ENCODE data around the gene PRTFDC1.

PRTFDC1 gene

DNA sequence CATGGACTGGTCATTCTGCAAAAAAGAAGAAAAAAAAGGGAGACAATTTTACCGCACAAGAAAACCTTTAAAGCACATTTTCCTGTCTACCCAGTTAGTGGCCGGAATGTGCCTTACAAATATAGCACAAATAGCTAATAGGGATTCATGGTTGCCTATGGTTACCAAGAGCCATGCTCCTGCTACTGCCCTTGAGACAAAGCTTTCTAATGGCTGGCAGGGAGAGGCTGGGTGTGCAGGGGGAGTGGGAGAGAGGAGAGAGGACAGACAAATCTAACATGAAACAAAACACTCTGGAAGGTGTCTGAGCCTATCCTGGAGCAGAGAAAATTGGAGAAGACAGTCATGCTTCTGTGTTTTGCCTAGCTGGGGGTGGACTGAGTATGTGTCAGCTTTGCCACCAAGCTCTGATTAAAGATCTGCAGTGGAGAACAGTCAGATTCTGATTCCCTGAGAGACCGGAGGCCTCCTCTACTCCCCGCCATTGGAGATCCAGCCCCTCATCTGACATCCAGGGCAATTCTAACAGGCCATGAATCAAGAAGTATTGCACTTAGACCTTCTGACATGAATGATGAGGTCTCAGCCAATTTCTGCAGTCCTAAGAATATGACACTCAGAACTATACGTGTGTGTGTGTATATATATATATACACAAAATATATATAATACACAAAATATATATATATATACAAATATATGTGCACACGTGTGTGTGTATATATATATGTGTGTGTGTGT, 80.2 kb downstream of the PRTFDC1 start:
- DNase-seq (ENCODE audit: low read depth) = no peak
- TF ChIP-seq, protein P1, sequence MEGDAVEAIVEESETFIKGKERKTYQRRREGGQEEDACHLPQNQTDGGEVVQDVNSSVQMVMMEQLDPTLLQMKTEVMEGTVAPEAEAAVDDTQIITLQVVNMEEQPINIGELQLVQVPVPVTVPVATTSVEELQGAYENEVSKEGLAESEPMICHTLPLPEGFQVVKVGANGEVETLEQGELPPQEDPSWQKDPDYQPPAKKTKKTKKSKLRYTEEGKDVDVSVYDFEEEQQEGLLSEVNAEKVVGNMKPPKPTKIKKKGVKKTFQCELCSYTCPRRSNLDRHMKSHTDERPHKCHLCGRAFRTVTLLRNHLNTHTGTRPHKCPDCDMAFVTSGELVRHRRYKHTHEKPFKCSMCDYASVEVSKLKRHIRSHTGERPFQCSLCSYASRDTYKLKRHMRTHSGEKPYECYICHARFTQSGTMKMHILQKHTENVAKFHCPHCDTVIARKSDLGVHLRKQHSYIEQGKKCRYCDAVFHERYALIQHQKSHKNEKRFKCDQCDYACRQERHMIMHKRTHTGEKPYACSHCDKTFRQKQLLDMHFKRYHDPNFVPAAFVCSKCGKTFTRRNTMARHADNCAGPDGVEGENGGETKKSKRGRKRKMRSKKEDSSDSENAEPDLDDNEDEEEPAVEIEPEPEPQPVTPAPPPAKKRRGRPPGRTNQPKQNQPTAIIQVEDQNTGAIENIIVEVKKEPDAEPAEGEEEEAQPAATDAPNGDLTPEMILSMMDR (conservative IDR thresholded peaks at IDR 0.05; ENCODE audit: control insufficient read depth, insufficient read depth, low read depth, low read length) = no peak
- no peak overlapping the region for H3K4me3 ChIP-seq (ENCODE audit: control insufficient read depth, low read depth, low read length)

DNA sequence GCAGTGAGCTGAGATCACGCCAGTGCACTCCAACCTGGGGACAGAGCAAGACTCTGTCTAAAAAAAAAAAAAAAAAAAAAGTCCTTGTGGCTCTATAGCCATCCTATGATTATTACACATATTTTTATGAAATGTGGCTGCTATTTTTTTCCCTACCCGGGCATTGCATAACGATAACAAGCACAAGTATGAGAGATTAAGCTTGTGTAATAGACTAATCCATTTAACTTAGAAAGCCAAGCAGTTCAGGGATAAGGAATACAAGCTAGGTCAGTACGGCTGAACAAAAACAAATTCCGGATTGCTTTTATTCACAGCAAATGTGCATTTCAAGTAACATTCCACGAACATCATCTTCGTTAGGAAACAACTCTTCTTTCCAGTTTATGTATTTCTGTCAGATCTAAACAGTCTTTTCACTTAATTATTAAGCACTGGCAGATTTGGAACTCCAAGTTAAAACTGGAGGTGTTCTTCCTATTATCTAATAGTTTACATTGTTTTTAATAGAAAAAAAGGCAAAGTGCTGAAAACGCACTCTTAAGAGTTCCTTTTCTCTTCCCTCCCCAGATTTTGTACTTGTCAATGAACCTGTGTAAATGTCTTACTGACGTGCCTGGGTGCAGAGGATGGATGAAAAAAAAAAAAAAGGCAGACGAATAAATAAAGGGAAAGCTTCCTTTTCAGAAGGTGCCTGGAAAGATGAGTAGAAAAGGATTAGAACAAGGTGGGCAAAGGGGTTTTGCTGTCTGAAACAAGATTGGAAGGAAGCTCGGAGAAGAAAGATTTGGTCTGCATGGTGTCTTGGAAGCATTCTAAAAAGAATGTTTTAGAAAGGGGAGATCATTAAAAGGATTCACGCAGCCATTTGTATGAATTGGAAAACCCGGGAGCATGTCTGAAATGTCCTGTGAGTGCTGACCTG, 81.1 kb downstream of the PRTFDC1 start:
- TF ChIP-seq, protein P1 (conservative IDR thresholded peaks at IDR 0.05; ENCODE audit: control insufficient read depth, insufficient read depth, low read depth, low read length) = no peak
- no peak for DNase-seq (ENCODE audit: low read depth)
- H3K4me3 ChIP-seq (ENCODE audit: control insufficient read depth, low read depth, low read length) = no peak overlapping the region

DNA sequence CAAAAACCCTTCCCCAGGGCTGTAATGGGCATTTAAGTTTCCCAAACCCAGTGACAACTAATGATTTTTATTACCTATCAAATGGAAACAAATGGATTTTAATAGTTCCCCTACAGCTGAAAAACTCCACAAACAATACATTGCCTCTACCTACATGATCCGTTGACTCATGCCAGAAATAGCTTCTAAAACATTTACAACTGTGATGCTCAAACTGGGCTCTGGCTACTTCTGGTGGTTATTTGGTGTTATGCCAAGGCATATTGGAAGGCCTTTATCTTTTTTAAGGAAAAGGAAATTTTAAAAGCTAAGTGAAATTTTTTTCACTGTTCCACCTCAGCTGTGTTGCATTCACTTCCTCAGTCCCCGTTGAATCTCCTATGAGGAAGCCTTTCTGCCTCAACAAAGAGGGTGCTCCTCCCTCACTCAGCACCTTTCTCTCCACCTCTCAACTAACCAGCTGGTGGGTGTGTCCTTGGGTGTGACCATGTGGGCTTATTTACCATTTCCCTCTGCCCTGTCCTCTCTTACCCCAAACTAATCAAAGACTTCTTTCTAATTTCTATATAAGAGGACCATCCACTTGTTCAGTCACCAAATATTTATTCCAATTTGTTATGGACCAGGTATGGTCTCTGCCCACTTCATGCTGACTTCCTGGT, 82.9 kb downstream of the PRTFDC1 start:
- TF ChIP-seq, protein P1 (conservative IDR thresholded peaks at IDR 0.05; ENCODE audit: control insufficient read depth, insufficient read depth, low read depth, low read length) = no peak
- DNase-seq (ENCODE audit: low read depth) = peak; percentile 38
- no peak overlapping the region for H3K4me3 ChIP-seq (ENCODE audit: control insufficient read depth, low read depth, low read length)

DNA sequence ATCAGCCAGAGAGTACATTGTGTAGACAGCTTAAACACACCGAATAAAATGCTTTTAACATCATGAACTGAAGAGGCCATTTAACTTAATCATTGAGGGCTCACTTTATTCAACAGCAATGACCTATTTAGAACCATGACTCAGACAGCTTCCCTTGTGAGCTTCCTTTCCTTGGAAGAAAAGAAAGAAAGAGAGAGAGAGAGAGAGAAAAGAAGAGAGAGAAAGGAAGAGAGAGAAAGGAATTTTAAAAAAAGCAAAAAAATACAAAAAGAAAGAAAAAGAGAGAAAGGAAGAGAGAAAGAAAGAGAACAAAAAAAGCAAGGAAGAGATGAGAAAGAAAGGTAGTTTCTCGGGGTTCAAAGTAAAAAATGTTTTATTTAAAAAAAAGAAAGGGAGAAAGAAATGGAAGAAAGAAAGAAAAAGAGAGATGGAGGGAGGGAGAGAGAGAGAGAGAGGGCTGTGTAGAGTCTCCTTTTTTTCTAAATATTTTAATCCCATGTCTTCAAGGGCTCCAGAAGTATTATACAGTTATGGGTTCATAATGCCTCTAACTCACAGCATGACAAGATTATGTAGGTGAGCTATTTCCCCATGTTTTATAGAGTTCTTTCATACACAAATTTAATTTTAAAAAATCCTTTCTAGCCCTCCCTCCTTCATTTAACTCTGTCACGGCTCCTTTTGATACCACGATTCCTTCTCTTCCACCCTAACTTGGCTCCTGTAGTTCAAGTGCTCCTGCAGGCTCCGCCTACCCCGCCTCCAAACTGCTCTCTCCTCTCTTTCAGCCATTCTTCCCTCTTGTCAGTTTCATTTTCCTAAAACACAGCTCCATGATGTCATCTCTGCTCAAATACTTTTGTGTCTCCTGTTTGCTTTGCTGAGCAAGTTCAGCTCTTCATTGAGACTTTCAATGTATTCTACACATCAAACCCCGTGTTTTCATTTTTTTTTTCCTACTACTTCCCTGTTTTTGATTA, 85.5 kb downstream of the PRTFDC1 start:
- H3K4me3 ChIP-seq (ENCODE audit: control insufficient read depth, low read depth, low read length) = no peak overlapping the region
- TF ChIP-seq, protein P1 (conservative IDR thresholded peaks at IDR 0.05; ENCODE audit: control insufficient read depth, insufficient read depth, low read depth, low read length) = no peak
- DNase-seq (ENCODE audit: low read depth) = peak; percentile 86

DNA sequence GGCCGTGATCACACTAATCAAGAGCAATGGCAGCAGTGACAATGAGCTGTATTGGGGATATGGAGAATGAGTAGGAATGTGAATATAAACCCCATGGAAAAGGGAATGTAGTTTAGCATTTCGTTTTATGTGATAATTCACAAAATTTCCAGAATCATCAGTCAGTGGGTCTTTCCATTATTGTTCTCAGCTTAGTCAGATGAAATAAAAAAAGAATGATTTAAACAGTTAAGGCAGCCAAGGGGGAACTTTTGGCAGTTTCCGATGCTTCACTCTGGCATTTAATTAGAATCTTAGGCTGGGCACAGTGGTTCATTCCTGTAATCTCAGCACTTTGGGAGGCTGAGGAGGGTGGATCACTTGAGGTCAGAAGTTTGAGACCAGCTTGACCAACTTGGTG, 86.6 kb downstream of the PRTFDC1 start:
- TF ChIP-seq, protein P1 (conservative IDR thresholded peaks at IDR 0.05; ENCODE audit: control insufficient read depth, insufficient read depth, low read depth, low read length) = no peak
- DNase-seq (ENCODE audit: low read depth) = no peak
- no peak overlapping the region for H3K4me3 ChIP-seq (ENCODE audit: control insufficient read depth, low read depth, low read length)
